Measurements from ENCODE around the gene RBP3.

The RBP3 gene

GRCh38 chr10:47406870-47407691 is 58.9 kb downstream of the RBP3 start:
- Histone ChIP-seq H3K4me2 (ENCODE audit: low read depth, low read length) (no peak overlapping the region), H3K79me2 (ENCODE audit: low read length) (no peaks in the 10 kb centered on the region), H3K27ac (ENCODE audit: low read length) (no peak overlapping the region), H4K20me1 (ENCODE audit: insufficient read depth, low read length) (no peaks in the 10 kb centered on the region), H2AFZ (ENCODE audit: low read length) (no peak overlapping the region), H3K9me2 (replicated peaks; ENCODE audit: insufficient read depth, low read length) (no peaks in the 10 kb centered on the region), H3K36me3 (replicated peaks; ENCODE audit: insufficient read depth, low read length) (no peaks in the 10 kb centered on the region), H3K4me1 (ENCODE audit: low read length) (no peaks in the 10 kb centered on the region), H3K4me3 (ENCODE audit: low read length) (no peak overlapping the region), H3K27me3 (replicated peaks; ENCODE audit: insufficient read depth, low read length) (peaks cover 4% of the 10 kb centered on the region), H3K9me3 (replicated peaks; ENCODE audit: insufficient read depth, low read length) (no peaks in the 10 kb centered on the region), H3K9ac (ENCODE audit: low read length) (no peak overlapping the region), H3F3A (ENCODE audit: insufficient read depth, low read length) (no peaks in the 10 kb centered on the region)
- no peak for TF ChIP-seq EZH2phosphoT487 (IDR thresholded peaks at IDR 0.05; ENCODE audit: low read length)
- TF ChIP-seq EZH2 (optimal IDR thresholded peaks at IDR 0.05; ENCODE audit: low read depth, low read length) = no peak
- TF ChIP-seq CTCF (IDR thresholded peaks at IDR 0.05; ENCODE audit: low read length) = no peak
- no peak for DNase-seq
